K562 (cell line): ENCODE measurements around the gene HEXIM2. TPM values are rescaled to one million over a fixed set of nuclear protein-coding genes. Genes with fewer than 3 reads are reported as not detected.
A peak's percentile ranks its signal among the peaks of the same experiment; 100 is the strongest.

ENCODE experiments used
- ASH1L ChIP-seq: fragments of 450-650 bp; IDR thresholded peaks from 2 replicates; pipeline ENCODE4 v1.6.1; 2018; ENCODE audit warnings: borderline replicate concordance, mild to moderate bottlenecking, low read depth; ENCODE audit not compliant: partially characterized antibody
- CBX5 ChIP-seq: IDR thresholded peaks from 2 replicates; pipeline ENCODE4 v1.6.1; 2014; ENCODE audit warnings: low read depth, borderline replicate concordance
- KDM5B ChIP-seq: fragments of 200-600 bp; sonication (generic); IDR thresholded peaks from 2 replicates; pipeline ENCODE4 v1.6.1; 2012; ENCODE audit warnings: low read depth, mild to moderate bottlenecking, moderate library complexity, low read length, control low read depth, inconsistent platforms; ENCODE audit not compliant: insufficient replicate concordance
- NFIX ChIP-seq: fragments of 250-450 bp; sonication (Bioruptor Pico); IDR thresholded peaks from 2 replicates; pipeline ENCODE4 v1.4.0; 2020; ENCODE audit warnings: low read depth, mild to moderate bottlenecking, moderate library complexity
- NR2C2 ChIP-seq, 2 experiments: fragments of 200-800 bp in 1 of 2; sonication (Bioruptor generic) in 1 of 2; sonication (generic) in 1 of 2; formaldehyde crosslinking in 1 of 2; IDR thresholded peaks; 2 replicates each; pipeline versions ENCODE4 v1.6.1 to v1.8.0; 2016 to 2022; ENCODE audit warnings: mild to moderate bottlenecking in 1 of 2, missing compliant biosample characterization in 1 of 2, missing genetic modification characterization in 1 of 2, missing genetic modification reagents in 1 of 2
- RB1 ChIP-seq: fragments of 450-650 bp; IDR thresholded peaks from 2 replicates; pipeline ENCODE4 v1.6.1; 2017; ENCODE audit warnings: low read depth, mild to moderate bottlenecking
- SOX6 ChIP-seq: fragments of 450-650 bp; IDR thresholded peaks from 2 replicates; pipeline ENCODE4 v1.6.1; 2014; ENCODE audit warnings: mild to moderate bottlenecking
- TOE1 ChIP-seq, 2 experiments: fragments of 450-650 bp in 1 of 2; sonication (generic) in 1 of 2; formaldehyde crosslinking in 1 of 2; IDR thresholded peaks; 2 replicates each; pipeline versions ENCODE4 v1.7.1 to v1.8.0; 2016 to 2022; ENCODE audit warnings: borderline replicate concordance in 2 of 2, mild to moderate bottlenecking in 2 of 2, antibody characterized with exemption in 1 of 2, inconsistent platforms in 1 of 2, low read depth in 1 of 2, missing genetic modification reagents in 1 of 2, moderate library complexity in 1 of 2
- TSC22D4 ChIP-seq: fragments of 450-650 bp; IDR thresholded peaks from 2 replicates; pipeline ENCODE4 v1.6.1; 2016; ENCODE audit warnings: missing genetic modification characterization, missing biosample characterization, control low read depth
- ZBTB17 ChIP-seq: fragments of 450-650 bp; formaldehyde crosslinking; IDR thresholded peaks from 2 replicates; pipeline ENCODE4 v1.4.0; 2020; ENCODE audit warnings: mild to moderate bottlenecking
- ZBTB7A ChIP-seq: IDR thresholded peaks from 2 replicates; pipeline ENCODE4 v1.6.1; 2011; ENCODE audit warnings: low read depth, mild to moderate bottlenecking, low read length, moderate library complexity, borderline replicate concordance; ENCODE audit not compliant: control insufficient read depth
- ZEB2 ChIP-seq: fragments of 450-650 bp; IDR thresholded peaks from 2 replicates; pipeline ENCODE4 v1.6.1; 2016
- ZNF436 ChIP-seq: fragments of 250-450, 450-650 bp; sonication (Bioruptor Pico); formaldehyde crosslinking; IDR thresholded peaks from 2 replicates; pipeline ENCODE4 v1.7.0; 2020; ENCODE audit warnings: mild to moderate bottlenecking
- ZNF445 ChIP-seq: fragments of 250-450 bp; sonication (Bioruptor Pico); IDR thresholded peaks from 2 replicates; pipeline ENCODE4 v1.4.0; 2020; ENCODE audit warnings: low read depth, mild to moderate bottlenecking, moderate library complexity
- ZNF583 ChIP-seq: fragments of 250-450 bp; sonication (Bioruptor Pico); IDR thresholded peaks from 2 replicates; pipeline ENCODE4 v1.4.0; 2020
- polyA plus RNA-seq, 8 experiments: library from polyadenylated mRNA; depleted of rRNA in 4 of 8; stranded (reverse) in 5 of 8; unstranded in 3 of 8; fragments of >200 nt; fragmentation: Nextera tagmentation in 2 of 8; fragmentation: Illumina TruSeq in 1 of 8; extraction: Ambion mirVana in 2 of 8; extraction: Trizol in 1 of 8; gene quantifications; 2 replicates each; pipeline versions ENCODE4 v1.2.1 to v1.2.3, GENCODE V29; 2011 to 2014; ENCODE audit warnings: inconsistent platforms in 1 of 8, missing spikeins in 1 of 8
- total RNA-seq, 7 experiments: library from RNA; depleted of rRNA in 6 of 7; stranded (reverse); fragments of >200 nt in 6 of 7; fragmentation: Illumina TruSeq in 2 of 7; extraction: Trizol in 2 of 7; gene quantifications; 2 replicates each; pipeline versions ENCODE4 v1.2.1 to v1.2.3, GENCODE V29; 2011 to 2021; ENCODE audit warnings: low replicate concordance in 1 of 7
- TF ChIP-seq, protein P1 (sequence below): fragments of 450-650 bp; IDR thresholded peaks from 2 replicates; pipeline ENCODE4 v1.6.1; 2016; ENCODE audit warnings: low read depth, mild to moderate bottlenecking, moderate library complexity
- TF ChIP-seq, protein P2 (sequence below): fragments of 450-650 bp; IDR thresholded peaks from 2 replicates; pipeline ENCODE4 v1.6.1; 2014; ENCODE audit warnings: low read depth, mild to moderate bottlenecking, moderate library complexity, borderline replicate concordance
- TF ChIP-seq, protein P3 (sequence below): fragments of 250-450 bp; sonication (Bioruptor Pico); IDR thresholded peaks from 2 replicates; pipeline ENCODE4 v1.8.0; 2021; ENCODE audit warnings: moderate library complexity, mild to moderate bottlenecking, inconsistent platforms
- TF ChIP-seq, protein P4 (sequence below): fragments of 250-450 bp; sonication (Bioruptor Pico); IDR thresholded peaks from 2 replicates; pipeline ENCODE4 v1.4.0; 2020

The HEXIM2 gene
- total and polyA plus RNA-seq, 9 of the 15 experiments (the other 6 are each of a cell fraction or from before 2014, with no cell fraction given), result 0.69 to 3.4 (median 1.1) TPM; not detected in 2

DNA sequence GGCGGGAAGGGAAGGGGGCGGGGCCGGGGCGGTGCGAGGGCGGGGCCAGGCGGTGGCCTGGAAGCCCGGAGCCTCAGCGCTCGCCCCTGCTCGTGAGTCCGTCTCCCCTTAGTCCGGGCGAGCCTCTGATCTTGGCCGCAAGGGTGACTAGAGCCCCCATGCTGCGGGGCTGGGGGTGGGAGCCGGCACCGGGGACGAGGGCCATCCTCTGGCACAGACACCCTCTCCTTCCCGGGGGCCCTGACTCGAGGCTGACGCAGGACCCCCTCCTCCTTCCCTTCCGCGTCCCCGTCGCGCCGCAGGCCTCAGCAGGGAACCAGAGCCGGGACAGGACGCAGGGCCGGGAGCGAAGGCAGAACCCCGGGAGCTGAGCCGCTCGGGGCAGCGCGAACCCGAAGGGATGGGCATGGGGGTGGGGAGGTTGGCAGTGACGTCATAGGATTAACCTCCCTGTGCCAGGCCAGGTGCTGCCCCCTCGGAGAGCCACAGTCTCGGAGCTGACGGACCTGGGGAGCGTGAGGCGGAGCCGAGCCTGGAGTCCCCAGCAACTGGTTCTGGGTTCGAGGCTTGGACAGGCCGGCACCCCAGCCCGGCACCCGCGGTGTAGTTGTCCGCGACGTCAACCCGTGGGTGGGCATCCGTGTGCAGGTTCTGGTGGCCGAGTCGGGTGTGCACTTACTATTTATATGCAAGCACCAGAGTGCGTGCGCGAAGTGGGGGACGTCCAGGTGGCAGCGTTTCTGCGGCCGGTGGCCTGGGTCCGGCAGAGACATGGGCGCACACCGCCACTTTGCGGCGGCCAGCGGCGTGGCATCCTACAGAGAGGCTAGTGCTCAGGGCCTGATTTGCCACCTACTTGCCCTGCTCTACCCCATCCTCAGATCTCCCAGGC lies 28.9 kb upstream of the HEXIM2 start (continued):
- TF ChIP-seq KDM5B (peak; percentile 24), ZEB2 (no peak), ASH1L (no peak), TSC22D4 (tag) (no peak), ZNF583 (no peak), NFIX (CRISPR knock-in tag) (no peak), NR2C2 (CRISPR knock-in tag; IDR thresholded peaks at IDR 0.05) (0 out of 2 replicates have a peak, but pooled peaks have one; percentile 2), NR2C2 (tag; IDR thresholded peaks at IDR 0.05) (no peak), CBX5 (no peak), ZBTB7A (0 out of 2 replicates have a peak, but pooled peaks have one; percentile 40), SOX6 (no peak), ZNF445 (CRISPR knock-in tag) (no peak), TOE1 (IDR thresholded peaks at IDR 0.05; ENCODE audit: borderline replicate concordance) (no peak), TOE1 (CRISPR knock-in tag; IDR thresholded peaks at IDR 0.05; ENCODE audit: borderline replicate concordance, low read depth) (no peak), ZBTB17 (no peak), RB1 (peak; percentile 43), ZNF436 (CRISPR knock-in tag) (no peak)
- TF ChIP-seq, protein P1, sequence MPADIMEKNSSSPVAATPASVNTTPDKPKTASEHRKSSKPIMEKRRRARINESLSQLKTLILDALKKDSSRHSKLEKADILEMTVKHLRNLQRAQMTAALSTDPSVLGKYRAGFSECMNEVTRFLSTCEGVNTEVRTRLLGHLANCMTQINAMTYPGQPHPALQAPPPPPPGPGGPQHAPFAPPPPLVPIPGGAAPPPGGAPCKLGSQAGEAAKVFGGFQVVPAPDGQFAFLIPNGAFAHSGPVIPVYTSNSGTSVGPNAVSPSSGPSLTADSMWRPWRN, result no peak
- TF ChIP-seq, protein P2, sequence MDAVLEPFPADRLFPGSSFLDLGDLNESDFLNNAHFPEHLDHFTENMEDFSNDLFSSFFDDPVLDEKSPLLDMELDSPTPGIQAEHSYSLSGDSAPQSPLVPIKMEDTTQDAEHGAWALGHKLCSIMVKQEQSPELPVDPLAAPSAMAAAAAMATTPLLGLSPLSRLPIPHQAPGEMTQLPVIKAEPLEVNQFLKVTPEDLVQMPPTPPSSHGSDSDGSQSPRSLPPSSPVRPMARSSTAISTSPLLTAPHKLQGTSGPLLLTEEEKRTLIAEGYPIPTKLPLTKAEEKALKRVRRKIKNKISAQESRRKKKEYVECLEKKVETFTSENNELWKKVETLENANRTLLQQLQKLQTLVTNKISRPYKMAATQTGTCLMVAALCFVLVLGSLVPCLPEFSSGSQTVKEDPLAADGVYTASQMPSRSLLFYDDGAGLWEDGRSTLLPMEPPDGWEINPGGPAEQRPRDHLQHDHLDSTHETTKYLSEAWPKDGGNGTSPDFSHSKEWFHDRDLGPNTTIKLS, result peak; percentile 34; the same call in 1 of the 2 replicates
- TF ChIP-seq, protein P3, sequence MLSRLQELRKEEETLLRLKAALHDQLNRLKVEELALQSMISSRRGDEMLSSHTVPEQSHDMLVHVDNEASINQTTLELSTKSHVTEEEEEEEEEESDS (CRISPR knock-in tag), result no peak
- TF ChIP-seq, protein P4, sequence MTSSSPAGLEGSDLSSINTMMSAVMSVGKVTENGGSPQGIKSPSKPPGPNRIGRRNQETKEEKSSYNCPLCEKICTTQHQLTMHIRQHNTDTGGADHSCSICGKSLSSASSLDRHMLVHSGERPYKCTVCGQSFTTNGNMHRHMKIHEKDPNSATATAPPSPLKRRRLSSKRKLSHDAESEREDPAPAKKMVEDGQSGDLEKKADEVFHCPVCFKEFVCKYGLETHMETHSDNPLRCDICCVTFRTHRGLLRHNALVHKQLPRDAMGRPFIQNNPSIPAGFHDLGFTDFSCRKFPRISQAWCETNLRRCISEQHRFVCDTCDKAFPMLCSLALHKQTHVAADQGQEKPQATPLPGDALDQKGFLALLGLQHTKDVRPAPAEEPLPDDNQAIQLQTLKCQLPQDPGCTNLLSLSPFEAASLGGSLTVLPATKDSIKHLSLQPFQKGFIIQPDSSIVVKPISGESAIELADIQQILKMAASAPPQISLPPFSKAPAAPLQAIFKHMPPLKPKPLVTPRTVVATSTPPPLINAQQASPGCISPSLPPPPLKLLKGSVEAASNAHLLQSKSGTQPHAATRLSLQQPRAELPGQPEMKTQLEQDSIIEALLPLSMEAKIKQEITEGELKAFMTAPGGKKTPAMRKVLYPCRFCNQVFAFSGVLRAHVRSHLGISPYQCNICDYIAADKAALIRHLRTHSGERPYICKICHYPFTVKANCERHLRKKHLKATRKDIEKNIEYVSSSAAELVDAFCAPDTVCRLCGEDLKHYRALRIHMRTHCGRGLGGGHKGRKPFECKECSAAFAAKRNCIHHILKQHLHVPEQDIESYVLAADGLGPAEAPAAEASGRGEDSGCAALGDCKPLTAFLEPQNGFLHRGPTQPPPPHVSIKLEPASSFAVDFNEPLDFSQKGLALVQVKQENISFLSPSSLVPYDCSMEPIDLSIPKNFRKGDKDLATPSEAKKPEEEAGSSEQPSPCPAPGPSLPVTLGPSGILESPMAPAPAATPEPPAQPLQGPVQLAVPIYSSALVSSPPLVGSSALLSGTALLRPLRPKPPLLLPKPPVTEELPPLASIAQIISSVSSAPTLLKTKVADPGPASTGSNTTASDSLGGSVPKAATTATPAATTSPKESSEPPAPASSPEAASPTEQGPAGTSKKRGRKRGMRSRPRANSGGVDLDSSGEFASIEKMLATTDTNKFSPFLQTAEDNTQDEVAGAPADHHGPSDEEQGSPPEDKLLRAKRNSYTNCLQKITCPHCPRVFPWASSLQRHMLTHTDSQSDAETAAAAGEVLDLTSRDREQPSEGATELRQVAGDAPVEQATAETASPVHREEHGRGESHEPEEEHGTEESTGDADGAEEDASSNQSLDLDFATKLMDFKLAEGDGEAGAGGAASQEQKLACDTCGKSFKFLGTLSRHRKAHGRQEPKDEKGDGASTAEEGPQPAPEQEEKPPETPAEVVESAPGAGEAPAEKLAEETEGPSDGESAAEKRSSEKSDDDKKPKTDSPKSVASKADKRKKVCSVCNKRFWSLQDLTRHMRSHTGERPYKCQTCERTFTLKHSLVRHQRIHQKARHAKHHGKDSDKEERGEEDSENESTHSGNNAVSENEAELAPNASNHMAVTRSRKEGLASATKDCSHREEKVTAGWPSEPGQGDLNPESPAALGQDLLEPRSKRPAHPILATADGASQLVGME, result no peak
